Hematopoietic multipotent progenitor cell treated with erythropoietin and hydrocortisone succinate and interleukin-3 and kit ligand, for 15 days (in vitro differentiated cells): ENCODE measurements around the gene CREG2.

Experiments used
- DNase-seq: peaks from one replicate; pipeline ENCODE4 v3.0.0-alpha.2; 2015; ENCODE audit warnings: low spot score

CREG2 gene

DNA sequence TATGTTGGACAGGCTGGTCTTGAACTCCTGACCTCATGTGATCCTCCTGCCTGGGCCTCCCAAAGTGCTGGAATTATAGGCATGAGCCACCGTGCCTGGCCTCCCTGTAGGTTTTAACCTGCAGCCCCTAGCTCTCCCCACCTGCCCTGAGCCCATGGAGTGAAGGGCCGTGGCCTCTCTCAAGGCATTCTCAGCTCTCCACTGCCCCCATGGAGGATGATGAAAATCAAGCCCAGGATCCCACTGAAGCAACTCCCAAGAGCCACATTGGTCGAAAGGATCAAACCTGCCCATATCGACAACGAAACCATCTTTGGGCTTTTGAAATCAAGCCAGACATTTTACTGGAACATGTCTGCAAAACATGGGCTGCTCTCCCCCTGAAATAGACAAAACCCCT is 22.4 kb upstream of the CREG2 start:
- DNase-seq = no peak

- DNase-seq = no peak
Measured at GRCh38 chr2:101408925-101409324, 21.6 kb upstream of the CREG2 start.

GRCh38 chr2:101405351-101405899 is 18.1 kb upstream of the CREG2 start:
- no peak for DNase-seq

GRCh38 chr2:101403745-101404144 is 16.4 kb upstream of the CREG2 start:
- no peak for DNase-seq

DNA sequence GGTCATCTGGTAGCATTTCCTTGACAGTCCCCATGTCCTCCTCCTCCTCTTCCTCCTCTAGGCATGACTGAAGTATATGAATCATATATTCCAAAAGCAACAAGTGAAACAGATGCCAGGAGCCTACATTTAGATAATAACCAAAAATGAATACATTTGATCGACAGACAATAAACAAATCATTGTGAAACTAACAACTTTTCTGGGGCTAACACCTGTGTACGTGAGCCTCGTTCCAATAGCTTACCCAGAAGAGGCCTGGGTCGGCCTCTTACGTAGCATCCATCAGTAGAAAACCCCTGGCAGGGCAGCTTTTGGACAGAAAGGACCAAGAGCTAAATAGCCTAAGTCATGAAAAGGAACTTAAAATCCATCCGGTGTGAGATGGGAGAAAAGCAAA is 15.3 kb upstream of the CREG2 start:
- no peak for DNase-seq

- no peak for DNase-seq
Measured at GRCh38 chr2:101401906-101402305, 14.6 kb upstream of the CREG2 start.

- DNase-seq = no peak
Measured at GRCh38 chr2:101401326-101401665, 14.0 kb upstream of the CREG2 start.

DNA sequence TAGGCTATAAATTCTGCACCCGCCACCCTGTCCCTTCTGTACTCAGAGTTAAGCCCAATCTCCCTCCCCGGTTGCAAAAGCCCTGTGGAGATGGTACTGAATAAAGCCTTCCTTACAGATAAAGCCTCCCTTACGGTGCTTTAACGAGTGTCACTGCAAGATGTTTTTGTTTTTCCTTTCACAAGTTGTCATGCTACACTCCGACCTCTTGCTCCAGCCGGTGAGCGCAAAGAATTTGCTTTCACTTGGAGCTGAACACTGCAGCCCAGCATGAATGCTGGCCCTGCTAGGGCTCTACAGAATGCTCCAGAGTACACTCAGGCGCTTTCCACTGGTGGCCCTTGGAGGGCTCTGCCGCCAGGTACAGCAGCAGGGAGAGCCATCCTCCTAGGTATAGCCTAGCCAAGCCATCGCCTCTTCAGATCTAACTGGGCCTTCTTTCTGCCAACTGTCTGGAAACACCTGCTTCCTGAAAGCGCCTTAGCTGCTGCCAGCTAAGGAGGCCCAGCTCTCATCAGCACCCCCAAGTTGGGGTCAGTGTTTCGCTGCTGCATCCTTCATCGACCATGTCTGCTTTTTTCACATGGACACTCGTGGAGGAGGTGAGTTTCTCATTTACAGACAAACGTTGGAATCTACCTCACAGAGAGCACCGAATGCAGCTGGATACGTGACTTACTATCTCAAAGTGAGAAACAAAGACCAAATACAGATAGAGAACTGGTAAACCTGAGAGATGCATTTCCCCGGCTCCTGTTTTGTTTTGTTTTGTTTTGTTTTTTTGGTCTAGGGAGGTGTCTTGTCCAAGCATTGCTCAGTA is 13.4 kb upstream of the CREG2 start:
- DNase-seq = no peak

DNA sequence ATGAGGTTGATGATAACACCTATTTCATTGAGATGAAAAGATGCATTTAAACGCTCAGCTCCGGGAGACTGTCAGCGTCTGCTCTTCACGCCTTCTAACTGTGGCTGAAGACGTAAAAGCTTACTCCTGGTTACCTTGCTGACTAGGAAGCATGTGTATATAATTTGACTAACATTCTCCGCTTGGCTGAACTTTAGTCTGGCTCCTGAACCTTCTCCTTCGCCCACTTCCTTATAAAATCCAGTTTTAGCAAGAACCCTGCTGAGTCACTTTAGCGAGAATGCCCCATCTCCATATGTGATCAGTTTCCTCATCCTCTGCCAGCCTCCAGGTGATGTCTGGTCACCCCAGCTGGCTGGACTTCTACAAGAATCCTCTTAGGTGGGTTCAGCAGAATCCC is 12.7 kb upstream of the CREG2 start:
- DNase-seq = no peak

- DNase-seq = no peak
Measured at GRCh38 chr2:101399021-101399799, 11.9 kb upstream of the CREG2 start.

DNA sequence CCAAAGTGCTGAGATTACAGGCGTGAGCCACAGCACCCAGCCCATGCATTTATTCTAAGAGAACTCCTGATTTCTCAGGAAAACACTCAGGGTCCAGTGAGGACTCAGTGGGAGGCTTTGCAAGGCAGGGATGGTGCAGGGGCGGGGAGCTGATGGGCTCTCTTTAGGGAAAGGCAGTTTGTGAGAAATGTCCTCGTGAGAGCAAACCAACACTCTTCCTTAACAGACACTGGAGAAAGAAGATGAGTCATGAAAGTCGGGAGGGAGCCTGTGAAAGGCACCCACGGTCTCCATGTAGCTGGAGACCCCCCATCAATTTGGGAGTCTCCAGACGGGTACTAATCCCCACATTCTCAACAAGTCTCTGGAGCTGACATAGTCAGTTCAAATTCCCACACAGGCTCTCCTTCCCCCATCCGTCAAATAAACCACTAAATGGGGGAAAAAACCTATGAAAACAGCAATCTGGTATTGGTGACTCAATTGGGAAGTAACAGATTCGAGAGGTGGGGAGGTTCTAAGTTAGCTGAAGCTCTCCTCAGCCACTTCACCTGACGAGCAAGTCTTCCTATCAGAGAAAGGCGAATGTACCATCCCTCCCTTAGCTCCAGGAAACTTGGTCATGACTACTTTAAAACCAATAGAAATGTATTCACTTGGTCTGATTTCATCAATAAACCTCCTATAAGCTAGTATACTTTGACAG is 11.0 kb upstream of the CREG2 start:
- DNase-seq = no peak

DNA sequence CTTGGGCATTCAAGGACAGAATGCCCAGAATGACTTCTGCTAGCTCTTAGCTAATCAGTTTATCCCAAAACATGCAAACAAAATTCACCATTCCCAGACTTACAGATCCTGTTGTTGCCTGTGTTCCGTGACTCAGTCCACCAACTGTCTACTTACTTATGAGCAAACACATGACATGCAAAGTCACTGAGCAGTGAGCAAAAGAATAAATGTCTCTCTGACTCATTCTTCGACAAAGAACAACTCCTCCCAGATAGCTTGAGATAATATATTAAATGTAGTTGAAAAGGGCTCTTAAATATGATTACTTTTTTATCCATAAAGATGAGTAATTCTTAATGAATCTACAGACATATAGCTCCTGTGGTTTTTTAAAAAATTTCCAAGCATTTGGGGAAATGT is 9.0 kb upstream of the CREG2 start:
- no peak for DNase-seq

- no peak for DNase-seq
Measured at GRCh38 chr2:101395545-101396315, 8.4 kb upstream of the CREG2 start.

DNA sequence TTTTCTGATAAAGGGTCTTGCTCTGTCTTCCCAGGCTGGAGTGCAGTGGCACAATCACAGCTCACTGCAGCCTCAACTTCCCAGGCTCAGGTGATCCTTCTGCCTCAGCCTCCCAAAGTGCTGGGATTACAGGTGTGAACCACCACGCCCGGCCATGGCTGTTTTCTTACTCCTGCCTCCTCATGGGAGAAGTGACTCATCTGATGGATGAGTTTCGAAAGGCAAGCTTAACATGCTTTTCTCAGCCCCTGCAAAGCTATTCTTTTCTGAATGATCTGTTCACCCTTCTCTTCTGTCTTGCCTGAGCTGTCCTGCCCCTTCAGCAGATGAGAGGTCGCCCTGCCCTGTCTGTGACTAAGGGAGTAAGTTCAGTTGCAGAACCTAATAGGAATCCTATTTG is 929 bp upstream of the CREG2 start:
- DNase-seq = no peak

- DNase-seq = no peak
Measured at GRCh38 chr2:101386599-101387150, 628 bp downstream of the CREG2 start.

GRCh38 chr2:101383016-101383541 is 4.2 kb downstream of the CREG2 start:
- DNase-seq = no peak

GRCh38 chr2:101382442-101382841 is 4.9 kb downstream of the CREG2 start:
- DNase-seq = no peak

GRCh38 chr2:101380376-101380775 is 6.9 kb downstream of the CREG2 start:
- no peak for DNase-seq

DNA sequence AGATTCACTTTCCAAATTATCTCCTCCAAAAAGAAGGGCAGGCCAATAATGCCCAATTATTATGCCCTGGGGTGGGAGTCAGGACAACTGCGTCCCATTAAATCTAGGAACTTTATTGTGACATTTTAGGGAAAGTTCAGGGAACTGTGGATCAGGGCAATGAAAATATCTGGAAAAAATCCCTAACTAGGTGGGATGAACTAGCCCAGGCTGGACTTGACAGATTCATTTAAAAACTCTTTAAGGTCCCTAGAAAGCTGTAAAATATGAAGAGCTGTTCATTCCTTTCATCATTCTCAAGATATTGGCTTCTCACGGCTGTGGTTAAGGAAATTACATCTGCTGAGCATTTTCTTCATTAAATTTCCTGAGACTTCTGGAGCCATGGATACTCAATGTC is 8.2 kb downstream of the CREG2 start:
- no peak for DNase-seq

DNA sequence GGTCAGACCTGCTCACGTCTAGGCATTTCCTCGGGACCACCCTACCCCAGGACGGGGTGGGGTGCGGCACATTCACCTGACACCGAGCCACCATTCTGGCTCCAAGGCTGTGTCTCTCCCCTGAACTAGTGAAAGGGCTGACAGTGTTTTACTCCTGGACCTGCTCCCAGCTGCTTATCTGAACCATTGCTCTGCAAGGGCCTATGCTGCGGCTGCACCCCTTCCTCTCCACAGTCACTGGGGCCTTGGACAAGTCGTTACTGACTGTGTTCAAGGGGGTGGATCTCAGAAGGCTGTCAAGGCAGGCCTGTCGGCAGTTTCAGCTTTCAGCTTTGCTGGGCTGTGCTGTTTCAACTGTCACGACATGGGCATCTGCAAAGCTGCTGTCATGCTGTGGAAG is 11.7 kb downstream of the CREG2 start:
- DNase-seq = no peak

- no peak for DNase-seq
Measured at GRCh38 chr2:101374821-101375561, 12.3 kb downstream of the CREG2 start.
